T-helper 1 cell (primary cell): Measurements from ENCODE around the gene NAV1.
"Not testable (repeated sequence)": the region's sequence is repeated elsewhere in the genome, so short reads cannot be mapped to it uniquely, and the experiment has no call there.

Experiments used
- DNase-seq, 5 donors: peaks; one replicate each; pipeline ENCODE4 v3.0.0-alpha.2; 2012 to 2020

The NAV1 gene

DNA sequence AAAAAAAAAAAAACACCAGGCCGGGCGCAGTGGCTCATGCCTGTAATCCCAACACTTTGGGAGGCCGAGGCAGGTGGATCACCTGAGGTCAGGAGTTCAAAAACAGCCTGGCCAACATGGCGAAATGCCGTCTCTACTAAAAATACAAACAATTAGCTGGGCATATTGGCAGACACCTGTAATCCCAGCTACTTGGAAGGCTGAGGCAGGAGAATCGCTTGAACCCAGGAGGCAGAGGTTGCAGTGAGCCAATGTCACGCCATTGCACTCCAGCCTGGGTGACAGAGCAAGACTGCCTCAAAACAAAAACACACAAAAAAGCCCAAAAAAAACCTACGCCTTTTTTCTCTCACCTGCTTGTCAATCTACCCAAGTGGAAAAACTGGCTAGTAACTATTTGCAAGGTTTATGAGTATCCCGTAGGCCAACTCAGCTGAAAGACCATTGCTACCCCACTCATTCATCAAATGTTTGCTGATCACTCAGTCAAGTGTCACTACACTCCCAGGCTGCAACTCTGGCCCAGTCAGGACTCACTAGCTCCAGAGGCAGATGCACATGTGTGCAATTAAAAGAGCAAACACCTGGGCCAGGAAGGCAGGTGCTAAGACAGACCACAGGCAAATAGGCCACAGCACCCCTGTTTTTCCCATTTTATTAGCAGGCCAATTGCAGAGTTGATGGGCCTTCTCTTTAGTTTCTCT is 34.0 kb upstream of the NAV1 start:
- no peak for DNase-seq

DNA sequence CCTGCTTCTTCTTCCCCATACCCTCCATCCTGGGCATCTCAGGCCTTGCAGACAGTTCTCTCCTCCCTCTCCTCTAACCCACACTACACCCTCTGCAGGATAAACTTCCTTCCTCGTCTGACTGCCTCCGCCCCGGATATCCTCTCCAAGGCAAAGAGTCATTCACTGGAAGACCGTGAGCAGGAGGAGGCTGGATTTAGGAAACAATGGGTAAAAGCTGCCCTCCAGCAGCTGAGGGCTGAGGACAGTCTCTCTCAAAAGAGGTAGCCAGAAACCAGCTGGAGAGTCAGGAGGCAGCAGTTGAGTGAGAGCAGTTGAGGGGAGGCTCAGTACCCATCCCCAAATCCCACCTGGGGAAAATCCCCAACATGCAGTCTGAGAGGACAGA is 33.4 kb upstream of the NAV1 start:
- DNase-seq = no peak

DNA sequence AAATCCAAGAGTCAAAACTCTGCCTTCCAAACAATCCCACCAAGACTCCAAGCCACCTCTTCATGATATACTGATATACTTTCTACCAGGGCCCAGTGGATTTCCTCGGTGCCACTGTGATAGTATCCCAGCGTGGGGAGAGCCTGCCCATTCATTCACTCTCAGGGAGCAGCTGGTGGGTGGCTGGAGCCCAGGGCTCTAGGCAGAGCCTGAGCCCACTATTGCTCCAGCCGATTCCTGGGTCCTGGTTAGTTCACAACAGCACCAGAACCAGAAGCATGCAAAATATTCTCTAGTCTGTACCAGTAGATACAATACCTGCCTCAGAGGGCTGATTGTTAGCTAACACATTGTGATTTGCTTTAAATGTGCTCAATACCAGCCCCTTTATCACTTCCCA is 32.8 kb upstream of the NAV1 start:
- no peak for DNase-seq

DNA sequence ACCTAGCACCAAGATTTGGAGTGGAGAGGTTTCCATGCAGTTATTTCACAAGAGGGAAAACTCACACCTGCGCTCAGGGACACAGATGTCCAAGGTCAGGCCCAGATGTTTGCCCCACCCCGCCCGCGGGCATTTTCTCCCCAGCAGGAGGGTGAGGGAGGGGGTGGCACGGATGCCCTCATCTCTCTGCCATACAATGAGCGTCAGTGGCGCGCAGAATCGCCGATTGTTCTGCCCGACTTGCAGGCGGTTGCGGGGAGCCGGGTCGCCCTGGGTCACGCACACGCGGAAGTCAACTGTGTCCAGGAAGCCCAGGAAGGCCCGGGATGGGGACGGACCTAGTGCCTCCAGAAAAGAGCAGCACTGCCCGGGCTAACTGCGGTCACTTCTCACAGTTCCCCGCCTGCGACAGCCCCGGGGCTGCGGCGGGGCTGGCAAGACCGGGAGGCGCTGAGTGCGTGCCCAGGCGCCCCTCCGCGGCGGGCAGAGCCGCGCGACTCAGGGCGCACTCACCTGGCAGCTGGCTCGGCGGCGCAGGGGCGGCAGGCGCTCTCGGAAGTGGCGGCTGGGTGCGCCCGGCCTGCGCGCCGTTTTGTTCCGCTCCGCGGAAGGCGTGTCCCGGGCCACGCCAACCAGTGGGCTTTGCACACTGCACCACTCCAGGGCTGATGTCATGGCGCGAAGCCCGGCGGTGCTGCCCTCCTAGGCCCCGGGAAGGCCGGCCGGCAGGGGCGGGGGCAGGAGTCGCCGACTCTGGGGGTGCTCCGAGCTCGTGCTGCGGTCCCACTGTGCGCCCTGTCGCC is 32.2 kb upstream of the NAV1 start, which contains the start of gene CSRP1:
CSRP1 (minus strand) TSS at position 567 of the 803 bp plus-strand sequence. CDS start 10,820 bp downstream, outside the sequence.
- peak; percentile 53 to 91 (median 63) for DNase-seq

DNA sequence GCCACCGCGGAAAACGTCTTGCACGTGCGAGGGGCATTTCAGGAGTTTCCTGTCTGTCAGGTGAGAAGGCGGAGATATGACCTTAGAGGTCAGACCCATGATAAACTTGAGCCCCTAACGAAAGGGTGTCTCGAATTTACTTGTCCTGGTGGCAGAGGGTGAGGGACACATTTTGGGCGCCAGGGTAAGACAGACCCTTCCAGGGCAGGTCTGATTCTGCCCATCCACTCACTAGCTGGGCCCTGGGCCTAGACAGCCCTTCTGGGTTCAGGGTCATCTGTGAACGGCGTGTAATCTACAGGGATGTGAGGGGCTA is 31.6 kb upstream of the NAV1 start:
- DNase-seq = no peak

DNA sequence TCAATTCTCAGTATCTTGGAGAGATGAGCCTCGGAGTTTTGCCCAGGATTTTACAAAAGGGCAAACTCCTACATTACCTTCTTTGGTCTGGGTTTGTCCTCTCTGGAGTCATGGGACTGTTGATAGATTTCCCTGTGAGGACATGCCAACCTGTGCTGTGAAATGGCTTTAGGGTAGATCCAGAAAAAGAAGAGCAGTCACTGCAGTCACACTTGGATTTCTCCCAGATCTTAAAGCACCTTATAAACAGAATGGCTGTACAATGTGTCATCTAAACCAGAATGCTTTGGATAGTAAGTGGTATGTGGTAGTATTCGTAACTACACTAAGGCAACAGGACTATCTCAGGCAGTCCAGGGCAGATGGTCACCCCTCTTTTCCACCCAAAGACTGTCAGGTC is 30.1 kb upstream of the NAV1 start:
- DNase-seq = no peak

DNA sequence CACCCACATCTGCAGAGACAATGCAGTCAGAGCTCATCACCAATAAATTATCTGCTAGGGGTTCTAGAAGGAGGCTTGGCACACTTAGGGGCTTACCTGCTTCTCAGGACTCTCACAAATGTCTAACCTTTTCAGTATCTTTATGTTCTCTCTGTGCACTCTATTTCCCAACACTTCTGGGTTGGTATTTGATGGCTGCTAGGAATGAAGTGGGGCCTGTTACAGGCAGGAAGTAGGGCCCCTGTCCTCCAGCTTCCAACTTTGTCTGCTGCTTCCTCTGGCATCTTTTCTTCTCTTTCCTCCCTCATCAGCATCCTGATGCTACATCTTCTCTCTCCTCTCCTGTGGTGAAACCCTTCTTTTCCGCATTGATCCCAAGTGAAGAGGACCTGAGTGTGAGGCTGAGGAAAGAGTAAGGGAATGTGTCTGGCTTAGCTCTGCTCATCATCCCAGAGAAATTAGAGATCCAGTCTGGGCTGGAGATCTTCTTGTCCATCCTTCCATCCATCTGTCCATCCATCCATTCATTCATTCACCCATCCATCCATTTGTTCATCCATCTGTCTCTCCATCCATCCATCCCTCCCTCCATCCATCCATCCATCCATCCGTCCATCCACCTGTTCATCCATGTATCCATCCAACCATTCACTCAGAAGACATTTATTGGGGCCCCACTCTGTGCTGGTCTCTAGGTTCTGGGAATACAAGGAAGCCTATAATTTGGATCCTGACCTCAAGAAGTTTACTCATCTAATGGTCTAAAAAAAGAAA is 29.1 kb upstream of the NAV1 start:
- DNase-seq = no peak

DNA sequence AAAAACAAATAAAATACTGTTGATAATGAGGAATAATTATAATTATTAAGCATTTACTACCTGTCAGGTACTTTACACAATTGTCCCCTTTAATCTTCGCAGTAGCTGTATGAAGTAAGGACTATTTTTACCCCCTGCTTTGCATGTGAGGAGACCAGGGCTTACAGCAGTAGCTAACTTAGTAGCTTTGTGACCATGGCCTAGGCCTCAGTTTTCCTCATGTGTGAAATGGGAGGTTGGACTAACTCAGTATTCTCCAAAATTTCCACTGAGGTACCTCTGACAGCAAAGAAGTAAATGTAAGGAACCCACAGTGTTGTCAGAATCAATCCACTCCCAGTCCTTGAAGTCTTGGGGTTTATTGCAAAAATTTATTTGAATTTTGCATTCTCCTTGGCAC is 28.2 kb upstream of the NAV1 start:
- no peak for DNase-seq

DNA sequence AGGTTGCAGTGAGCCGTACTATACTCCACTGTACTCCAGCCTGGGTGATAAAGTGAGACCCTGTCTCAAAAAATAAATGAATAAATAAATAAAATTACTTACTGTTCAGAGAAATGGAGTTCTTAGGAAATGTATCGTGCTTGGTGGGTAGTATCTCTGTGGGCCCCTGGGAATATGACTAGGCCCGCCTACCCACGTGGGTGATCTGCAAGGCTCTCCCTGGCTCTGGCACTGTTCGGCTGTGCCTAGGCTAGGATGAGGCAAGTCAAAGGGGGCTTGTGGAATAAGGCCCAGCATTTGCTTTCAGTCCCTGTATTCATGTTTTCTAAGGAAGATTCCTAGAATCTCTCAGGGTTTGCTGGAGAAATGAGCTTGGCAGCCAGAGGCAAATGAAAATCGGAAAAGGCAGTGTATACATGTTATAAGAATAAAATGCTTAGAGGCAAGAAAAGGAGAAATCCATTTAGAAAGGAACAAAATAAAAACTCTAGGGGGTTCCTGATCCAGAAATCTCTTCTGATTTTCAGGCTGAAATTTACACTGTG is 27.5 kb upstream of the NAV1 start:
- no peak for DNase-seq

DNA sequence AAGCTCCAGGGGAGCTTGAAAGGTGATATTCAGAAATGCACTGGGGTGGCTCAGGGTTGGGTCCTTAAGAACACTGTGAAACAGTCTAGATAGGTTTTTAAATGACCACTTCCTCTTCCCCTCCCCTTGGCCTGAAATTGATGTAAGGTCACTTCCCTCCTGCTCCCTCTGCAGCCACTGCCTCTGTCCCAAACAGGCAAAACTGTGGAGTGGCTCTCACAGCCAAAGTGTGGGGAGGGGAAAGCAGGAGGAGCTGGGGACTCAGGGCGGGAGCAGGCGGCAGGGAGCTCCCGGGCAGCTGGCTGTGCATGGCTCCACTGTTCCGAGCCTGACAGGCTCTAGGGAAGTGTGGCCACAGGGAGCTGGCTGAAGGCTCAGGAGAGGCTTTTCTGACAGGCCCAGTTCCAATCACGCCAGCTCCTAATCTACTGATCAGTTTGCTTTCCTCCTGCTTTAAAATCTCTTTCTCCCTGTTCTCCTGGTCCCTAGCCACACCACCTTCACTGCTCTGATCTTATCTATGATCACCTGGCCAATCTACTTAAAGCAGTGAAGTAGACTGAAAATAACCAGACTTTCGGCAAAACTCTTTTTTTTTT is 26.9 kb upstream of the NAV1 start:
- no peak for DNase-seq

DNA sequence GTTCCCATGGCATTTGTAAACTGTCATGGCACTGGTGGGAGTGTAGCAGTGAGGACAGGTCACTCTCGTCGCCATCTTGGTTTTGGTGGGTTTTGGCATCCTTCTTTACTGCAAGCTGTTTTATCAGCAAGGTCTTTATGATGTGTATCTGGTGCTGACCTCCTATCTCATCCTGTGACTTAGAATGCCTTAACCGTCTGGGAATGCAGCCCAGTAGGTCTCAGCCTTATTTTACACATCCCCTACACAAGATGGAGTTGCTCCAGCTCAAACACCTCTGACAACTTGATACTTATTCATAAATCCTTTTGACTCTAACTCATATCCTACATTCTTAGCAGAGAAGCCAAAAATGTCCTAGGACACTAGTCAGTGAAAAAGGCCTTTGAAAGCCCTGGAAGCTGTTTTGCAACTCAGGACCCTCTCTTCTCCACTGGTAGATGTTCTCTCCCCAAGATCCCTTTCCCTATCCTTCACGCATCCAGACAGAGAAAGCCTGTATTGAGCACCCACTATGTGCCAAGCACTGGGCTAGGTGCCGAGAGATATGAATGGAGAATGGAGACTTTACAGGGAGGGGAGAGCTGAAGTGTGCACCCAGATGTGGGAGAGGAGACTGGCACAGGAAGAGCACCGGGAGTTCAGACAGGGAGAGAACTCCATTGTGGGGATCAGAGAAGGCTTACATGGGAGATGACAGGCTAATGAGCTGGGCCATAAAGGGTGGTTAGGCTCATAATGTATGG is 25.3 kb upstream of the NAV1 start:
- no peak for DNase-seq

DNA sequence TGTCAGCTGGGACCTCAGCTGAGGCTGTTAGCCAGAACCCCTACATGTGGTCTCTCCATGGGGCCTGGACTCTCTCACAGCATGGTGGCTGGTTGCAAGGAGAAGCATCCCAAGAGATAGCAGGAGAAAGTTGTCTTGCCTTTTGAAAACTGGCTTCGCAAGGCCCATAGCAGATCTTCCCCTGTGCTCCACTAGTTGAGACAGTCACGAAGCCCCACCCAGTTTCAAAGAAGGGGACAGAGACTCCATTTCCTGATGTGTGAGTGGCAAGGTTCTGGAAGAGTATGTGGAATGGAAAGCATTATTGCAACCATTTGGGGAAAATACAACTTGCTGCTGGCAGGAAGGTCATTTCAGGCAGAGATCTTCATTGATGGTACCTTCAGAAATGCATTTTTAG is 24.5 kb upstream of the NAV1 start:
- DNase-seq = no peak

DNA sequence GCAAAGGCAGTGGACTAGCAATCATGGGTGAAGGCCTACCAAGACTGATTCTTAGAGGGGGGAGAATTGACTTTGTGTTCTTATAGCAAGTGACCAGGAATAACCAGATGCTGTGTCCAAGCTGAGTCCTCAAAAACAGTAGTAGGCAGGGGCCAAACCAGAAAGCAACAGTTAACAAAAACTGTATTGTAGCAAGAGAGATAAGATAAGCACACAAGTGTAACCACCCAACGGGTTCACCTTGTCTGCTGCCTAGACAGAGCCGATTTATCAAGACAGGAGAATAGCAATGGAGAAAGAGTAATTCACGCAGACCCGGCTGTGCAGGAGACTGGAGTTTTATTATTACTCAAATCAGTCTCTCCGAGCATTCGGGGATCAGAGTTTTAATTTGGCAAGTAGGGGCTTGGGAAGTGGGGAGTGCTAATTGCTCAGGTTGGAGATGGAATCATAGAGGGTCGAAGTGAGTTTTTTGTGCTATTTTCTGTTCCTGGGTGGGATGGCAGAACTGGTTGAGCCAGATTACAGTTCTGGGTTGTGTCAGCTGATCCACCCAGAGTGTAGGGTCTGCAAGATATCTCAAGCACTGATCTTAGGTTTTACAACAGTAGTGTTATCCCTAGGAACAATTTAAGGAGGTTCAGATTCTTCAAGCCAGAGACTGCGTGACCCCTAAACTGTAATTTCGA is 23.7 kb upstream of the NAV1 start:
- DNase-seq = no peak

DNA sequence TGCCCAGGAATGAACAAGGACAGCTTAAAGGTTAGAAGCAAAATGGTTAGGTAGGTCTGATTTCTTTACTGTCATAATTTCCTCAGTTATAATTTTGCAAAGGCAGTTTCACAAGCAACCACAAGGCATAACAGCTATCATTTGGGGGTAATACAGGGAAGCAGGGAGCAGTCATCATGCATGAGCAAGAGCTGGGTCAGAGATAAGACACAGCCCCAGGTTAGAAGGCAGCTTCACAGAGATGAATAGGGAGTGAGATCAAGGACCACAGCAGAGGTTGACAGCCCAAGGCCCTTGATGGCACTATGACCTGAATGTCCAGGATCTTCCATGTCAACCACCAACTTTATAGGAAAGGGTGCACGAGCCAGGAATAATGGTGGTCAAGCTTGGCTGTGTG is 23.0 kb upstream of the NAV1 start:
- DNase-seq = no peak

DNA sequence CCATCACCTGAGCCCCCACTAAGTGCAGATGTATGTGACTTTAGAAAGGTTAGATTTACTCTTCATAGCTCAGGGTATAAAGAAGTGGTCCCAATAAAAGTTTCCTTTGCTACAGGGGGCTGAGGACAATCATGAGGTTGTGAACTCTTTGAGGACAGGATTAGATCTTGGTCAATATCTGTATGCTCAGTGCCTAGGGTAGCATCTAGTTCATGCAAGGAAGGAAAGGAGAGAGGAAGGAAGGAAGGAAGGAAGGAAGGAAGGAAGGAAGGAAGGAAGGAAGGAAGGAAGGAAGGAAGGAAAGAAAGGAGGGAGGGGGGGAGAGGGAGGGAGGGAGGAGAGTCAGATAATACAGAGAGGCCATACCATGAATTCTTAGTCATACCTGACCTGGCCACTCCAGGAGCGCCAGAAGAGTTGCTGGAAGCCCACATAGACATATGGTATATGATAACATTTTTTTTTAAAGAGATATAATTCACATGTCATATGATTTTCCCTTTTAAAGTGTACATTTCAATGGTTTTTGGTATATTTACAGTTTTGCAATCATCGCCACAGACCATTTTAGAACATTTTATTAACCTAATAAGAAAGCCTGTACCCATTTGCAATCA is 22.3 kb upstream of the NAV1 start:
- DNase-seq = no peak

DNA sequence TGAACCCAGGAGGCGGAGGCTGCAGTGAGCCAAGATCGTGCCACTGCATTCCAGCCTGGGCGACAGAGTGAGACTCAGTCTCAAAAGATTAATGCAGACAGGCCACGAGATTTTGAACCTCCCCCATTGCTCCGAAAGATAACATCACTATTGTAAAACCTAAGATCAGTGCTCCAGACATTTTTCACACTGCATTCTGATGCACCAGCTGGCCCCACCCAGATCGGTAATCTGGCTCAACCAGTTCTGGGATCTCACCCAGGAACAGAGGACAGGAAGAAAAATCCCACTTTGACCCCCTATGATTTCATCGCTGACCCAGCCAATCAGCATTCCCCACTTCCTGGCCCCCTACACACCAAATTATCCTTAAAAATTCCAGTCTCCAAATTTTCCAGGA is 21.3 kb upstream of the NAV1 start:
- DNase-seq = no peak

DNA sequence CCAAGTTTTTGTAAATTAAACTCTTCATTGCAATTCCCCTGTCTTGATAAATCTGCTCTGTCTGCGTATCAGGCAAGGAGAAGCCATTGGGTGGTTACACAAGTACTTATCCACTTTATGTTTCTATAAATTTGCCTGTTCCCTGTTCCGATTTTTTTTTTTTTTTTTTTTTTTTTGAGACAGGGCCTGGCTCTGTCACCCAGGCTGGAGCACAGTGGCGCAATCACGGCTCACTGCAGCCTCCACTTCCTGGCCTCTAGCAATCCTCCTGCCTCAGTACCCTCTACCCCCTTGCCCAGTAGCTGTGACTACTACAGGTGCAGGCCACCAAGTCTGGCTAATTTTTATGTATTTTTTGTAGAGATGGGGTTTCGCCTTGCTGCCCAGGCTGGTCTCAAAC is 20.9 kb upstream of the NAV1 start:
- no peak for DNase-seq

DNA sequence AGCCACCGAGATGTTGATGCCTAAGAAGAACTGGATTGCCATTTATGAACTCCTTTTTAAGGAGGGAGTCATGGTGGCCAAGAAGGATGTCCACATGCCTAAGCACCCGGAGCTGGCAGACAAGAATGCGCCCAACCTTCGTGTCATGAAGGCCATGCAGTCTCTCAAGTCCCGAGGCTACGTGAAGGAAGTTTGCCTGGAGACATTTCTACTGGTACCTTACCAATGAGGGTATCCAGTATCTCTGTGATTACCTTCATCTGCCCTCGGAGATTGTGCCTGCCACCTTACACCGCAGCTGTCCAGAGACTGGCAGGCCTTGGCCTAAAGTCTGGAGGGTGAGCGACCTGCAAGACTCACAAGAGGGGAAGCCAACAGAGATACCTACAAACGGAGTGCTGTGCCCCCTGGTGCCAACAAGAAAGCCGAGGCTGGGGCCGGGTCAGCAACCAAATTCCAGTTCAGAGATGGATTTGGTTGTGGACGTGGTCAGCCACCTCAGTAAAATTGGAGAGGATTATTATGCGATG is 18.8 kb upstream of the NAV1 start:
- DNase-seq = not testable (repeated sequence)

DNA sequence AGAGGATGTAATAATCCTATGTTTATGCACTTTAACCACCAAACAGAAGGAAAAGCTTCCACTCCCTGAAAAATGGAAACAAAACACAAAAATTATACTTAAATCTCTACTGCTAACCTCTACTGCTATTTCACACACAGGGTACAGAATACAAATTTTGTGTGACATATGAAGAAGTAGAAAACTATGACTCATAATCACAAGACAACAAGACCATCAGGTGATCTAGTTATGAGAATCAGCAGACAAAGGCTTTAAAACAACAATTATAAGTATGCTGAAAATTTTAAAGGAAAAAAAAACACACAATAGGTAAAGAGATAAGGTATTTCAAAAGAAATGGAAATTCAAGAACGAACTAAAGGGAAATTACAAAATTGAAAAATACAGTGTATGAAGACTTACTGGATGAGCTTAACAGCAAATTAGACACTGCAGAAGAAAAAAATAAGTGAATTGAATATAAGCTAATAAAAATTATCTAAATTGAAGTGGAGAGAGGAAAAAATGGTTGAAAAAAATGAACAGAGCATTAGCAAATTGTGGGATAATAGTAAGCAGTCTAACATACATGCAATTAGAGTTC is 13.6 kb upstream of the NAV1 start:
- no peak for DNase-seq

DNA sequence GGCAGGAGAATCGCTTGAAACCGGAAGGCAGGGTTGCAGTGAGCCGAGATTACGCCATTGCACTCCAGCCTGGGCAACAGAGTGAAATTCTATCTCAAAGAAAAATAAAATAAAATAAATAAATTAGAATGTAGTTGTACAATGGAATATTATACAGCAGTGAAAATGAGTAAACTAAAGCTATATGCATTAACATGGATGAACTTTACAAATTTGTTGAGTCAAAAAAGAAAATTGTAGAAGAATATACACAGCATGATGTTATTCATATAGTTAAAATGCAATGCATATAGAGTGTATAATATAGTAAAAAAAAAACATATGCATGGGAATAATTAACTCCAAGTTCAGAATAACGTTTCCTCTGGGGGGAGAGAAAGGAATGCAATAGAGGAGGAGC is 11.0 kb upstream of the NAV1 start:
- no peak for DNase-seq
